ENCODE data around the gene KRT86. TPM values are rescaled to one million over a fixed set of nuclear protein-coding genes. Genes with fewer than 3 reads are reported as not detected.
A peak's percentile ranks its signal among the peaks of the same experiment; 100 is the strongest.

KRT86 gene
- total and polyA plus RNA-seq, 2 donors (not counting 1 experiment from before 2014, with no cell fraction given), result 0.02 to 0.17 TPM

- Histone ChIP-seq H3K36me3 (ENCODE audit: control insufficient read depth, insufficient read depth, low read length) (no peaks in the 10 kb centered on the region), H3K4me2 (ENCODE audit: extremely low read depth, insufficient read depth, low read length) (no peak overlapping the region), H4K20me1 (ENCODE audit: control insufficient read depth, extremely low read depth, insufficient read depth, low read length) (no peaks in the 10 kb centered on the region), H3K79me2 (ENCODE audit: control insufficient read depth, insufficient read depth, low read length) (no peaks in the 10 kb centered on the region), H2AFZ (ENCODE audit: low read length) (no peak overlapping the region), H3K9me3 (ENCODE audit: control insufficient read depth, insufficient read depth, low read depth, low read length) (no peaks in the 10 kb centered on the region), H3K9ac (ENCODE audit: insufficient read depth, low read length) (no peak overlapping the region), H3K4me3 (replicated peaks in 1 of 4; ENCODE audit: control extremely low read depth in 1 of 4, insufficient read depth in 1 of 4, low read depth in 3 of 4, low read length in 4 of 4) (no peak overlapping the region), H3K27ac (ENCODE audit: insufficient read depth, low read length) (no peak overlapping the region), H3K4me1 (ENCODE audit: control insufficient read depth, extremely low read depth, insufficient read depth, low read length) (peaks cover 29% of the 10 kb centered on the region), H3K27me3 (ENCODE audit: control insufficient read depth, insufficient read depth, low read length) (no peaks in the 10 kb centered on the region)
- DNase-seq (ENCODE audit: low read depth in 2 of 2), result no peak
- TF ChIP-seq EZH2 (IDR thresholded peaks at IDR 0.05; ENCODE audit: low read length, missing control alignments), result no peak
- TF ChIP-seq CTCF (conservative IDR thresholded peaks at IDR 0.05 in 1 of 2, IDR thresholded peaks at IDR 0.05 in 1 of 2; ENCODE audit: low read depth in 1 of 2, low read length in 2 of 2), result no peak
These were observed 42.2 kb upstream of the KRT86 start for GRCh38 chr12:52232203-52232673.

GRCh38 chr12:52232674-52233461 is 41.6 kb upstream of the KRT86 start, which contains the start of gene KRT7:
Gene KRT7 (plus strand): TSS chr12:52233243. CDS start chr12:52233297, 54 bp downstream.
- no peak within 1 kb of the TSS for H3K9ac ChIP-seq (ENCODE audit: insufficient read depth, low read length)
- no peak within 1 kb of the TSS for H3K4me3 ChIP-seq (replicated peaks in 1 of 4; ENCODE audit: control extremely low read depth in 1 of 4, insufficient read depth in 1 of 4, low read depth in 3 of 4, low read length in 4 of 4)
- H3K4me2 ChIP-seq (ENCODE audit: extremely low read depth, insufficient read depth, low read length), result peak within 1 kb of the TSS; percentile 35
- H3K36me3 ChIP-seq (ENCODE audit: control insufficient read depth, insufficient read depth, low read length), result no peaks in the 10 kb centered on the region
- no peaks in the 10 kb centered on the region for H3K79me2 ChIP-seq (ENCODE audit: control insufficient read depth, insufficient read depth, low read length)
- no peaks in the 10 kb centered on the region for H3K9me3 ChIP-seq (ENCODE audit: control insufficient read depth, insufficient read depth, low read depth, low read length)
- H3K4me1 ChIP-seq (ENCODE audit: control insufficient read depth, extremely low read depth, insufficient read depth, low read length), result peaks cover 29% of the 10 kb centered on the region
- no peaks in the 10 kb centered on the region for H4K20me1 ChIP-seq (ENCODE audit: control insufficient read depth, extremely low read depth, insufficient read depth, low read length)
- no peak within 1 kb of the TSS for H3K27ac ChIP-seq (ENCODE audit: insufficient read depth, low read length)
- DNase-seq (ENCODE audit: low read depth in 2 of 2), result no peak
- TF ChIP-seq EZH2 (IDR thresholded peaks at IDR 0.05; ENCODE audit: low read length, missing control alignments), result peak; percentile 47
- TF ChIP-seq CTCF (conservative IDR thresholded peaks at IDR 0.05 in 1 of 2, IDR thresholded peaks at IDR 0.05 in 1 of 2; ENCODE audit: low read depth in 1 of 2, low read length in 2 of 2), result no peak
- H3K27me3 ChIP-seq (ENCODE audit: control insufficient read depth, insufficient read depth, low read length), result no peaks in the 10 kb centered on the region
- peak within 1 kb of the TSS; percentile 3 for H2AFZ ChIP-seq (ENCODE audit: low read length)

GRCh38 chr12:52233462-52234207 is 40.8 kb upstream of the KRT86 start:
- no peaks in the 10 kb centered on the region for H3K27me3 ChIP-seq (ENCODE audit: control insufficient read depth, insufficient read depth, low read length)
- no peak overlapping the region for H3K27ac ChIP-seq (ENCODE audit: insufficient read depth, low read length)
- no peak overlapping the region for H3K4me3 ChIP-seq (replicated peaks in 1 of 4; ENCODE audit: control extremely low read depth in 1 of 4, insufficient read depth in 1 of 4, low read depth in 3 of 4, low read length in 4 of 4)
- H3K79me2 ChIP-seq (ENCODE audit: control insufficient read depth, insufficient read depth, low read length), result no peaks in the 10 kb centered on the region
- no peaks in the 10 kb centered on the region for H3K9me3 ChIP-seq (ENCODE audit: control insufficient read depth, insufficient read depth, low read depth, low read length)
- no peak for DNase-seq (ENCODE audit: low read depth in 2 of 2)
- TF ChIP-seq CTCF (conservative IDR thresholded peaks at IDR 0.05 in 1 of 2, IDR thresholded peaks at IDR 0.05 in 1 of 2; ENCODE audit: low read depth in 1 of 2, low read length in 2 of 2) (no peak), EZH2 (IDR thresholded peaks at IDR 0.05; ENCODE audit: low read length, missing control alignments) (no peak)
- H4K20me1 ChIP-seq (ENCODE audit: control insufficient read depth, extremely low read depth, insufficient read depth, low read length), result no peaks in the 10 kb centered on the region
- no peaks in the 10 kb centered on the region for H3K36me3 ChIP-seq (ENCODE audit: control insufficient read depth, insufficient read depth, low read length)
- H2AFZ ChIP-seq (ENCODE audit: low read length), result no peak overlapping the region
- H3K4me2 ChIP-seq (ENCODE audit: extremely low read depth, insufficient read depth, low read length), result no peak overlapping the region
- no peak overlapping the region for H3K9ac ChIP-seq (ENCODE audit: insufficient read depth, low read length)
- H3K4me1 ChIP-seq (ENCODE audit: control insufficient read depth, extremely low read depth, insufficient read depth, low read length), result peaks cover 29% of the 10 kb centered on the region
